Measurements from ENCODE around the gene BTBD17. TPM values are rescaled to one million over a fixed set of nuclear protein-coding genes. Genes with fewer than 3 reads are reported as not detected.

Gene BTBD17
- total RNA-seq, 2 donors from 2014 or later: 0.22 TPM; not detected in 1

DNA sequence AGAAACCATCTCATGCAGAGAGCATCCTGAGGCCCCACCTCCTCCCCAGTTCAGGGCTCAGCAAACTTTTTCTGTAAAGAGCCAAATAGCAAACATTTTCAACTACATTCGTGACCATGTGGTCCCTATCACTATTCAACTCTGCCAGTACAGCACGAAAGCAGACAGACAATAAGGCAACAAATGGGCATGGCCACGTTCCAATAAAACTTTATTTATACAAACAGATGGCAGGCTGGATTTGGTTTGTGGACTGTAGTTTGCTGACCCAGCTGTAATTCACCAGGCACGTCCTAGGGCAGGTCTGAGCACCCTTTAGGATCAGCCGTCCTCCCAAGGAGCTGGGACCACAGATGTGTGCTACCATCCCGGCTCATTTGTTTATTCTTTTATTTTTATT, 43.1 kb upstream of the BTBD17 start:
- TF ChIP-seq, protein P1, sequence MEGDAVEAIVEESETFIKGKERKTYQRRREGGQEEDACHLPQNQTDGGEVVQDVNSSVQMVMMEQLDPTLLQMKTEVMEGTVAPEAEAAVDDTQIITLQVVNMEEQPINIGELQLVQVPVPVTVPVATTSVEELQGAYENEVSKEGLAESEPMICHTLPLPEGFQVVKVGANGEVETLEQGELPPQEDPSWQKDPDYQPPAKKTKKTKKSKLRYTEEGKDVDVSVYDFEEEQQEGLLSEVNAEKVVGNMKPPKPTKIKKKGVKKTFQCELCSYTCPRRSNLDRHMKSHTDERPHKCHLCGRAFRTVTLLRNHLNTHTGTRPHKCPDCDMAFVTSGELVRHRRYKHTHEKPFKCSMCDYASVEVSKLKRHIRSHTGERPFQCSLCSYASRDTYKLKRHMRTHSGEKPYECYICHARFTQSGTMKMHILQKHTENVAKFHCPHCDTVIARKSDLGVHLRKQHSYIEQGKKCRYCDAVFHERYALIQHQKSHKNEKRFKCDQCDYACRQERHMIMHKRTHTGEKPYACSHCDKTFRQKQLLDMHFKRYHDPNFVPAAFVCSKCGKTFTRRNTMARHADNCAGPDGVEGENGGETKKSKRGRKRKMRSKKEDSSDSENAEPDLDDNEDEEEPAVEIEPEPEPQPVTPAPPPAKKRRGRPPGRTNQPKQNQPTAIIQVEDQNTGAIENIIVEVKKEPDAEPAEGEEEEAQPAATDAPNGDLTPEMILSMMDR (IDR thresholded peaks at IDR 0.05): no peak
- no peak for DNase-seq
- intact Hi-C loops (cut with DNase I): no loop called here
- H3K27me3 ChIP-seq: no peaks in the 10 kb centered on the region
- no peak overlapping the region for H3K4me3 ChIP-seq
- no peaks in the 10 kb centered on the region for H3K9me3 ChIP-seq
- no peak overlapping the region for H3K27ac ChIP-seq
- H3K4me1 ChIP-seq: no peaks in the 10 kb centered on the region
- H3K36me3 ChIP-seq: no peaks in the 10 kb centered on the region
- H3K9ac ChIP-seq (ENCODE audit: low read depth in 2 of 2, low read length in 2 of 2): no peak overlapping the region

DNA sequence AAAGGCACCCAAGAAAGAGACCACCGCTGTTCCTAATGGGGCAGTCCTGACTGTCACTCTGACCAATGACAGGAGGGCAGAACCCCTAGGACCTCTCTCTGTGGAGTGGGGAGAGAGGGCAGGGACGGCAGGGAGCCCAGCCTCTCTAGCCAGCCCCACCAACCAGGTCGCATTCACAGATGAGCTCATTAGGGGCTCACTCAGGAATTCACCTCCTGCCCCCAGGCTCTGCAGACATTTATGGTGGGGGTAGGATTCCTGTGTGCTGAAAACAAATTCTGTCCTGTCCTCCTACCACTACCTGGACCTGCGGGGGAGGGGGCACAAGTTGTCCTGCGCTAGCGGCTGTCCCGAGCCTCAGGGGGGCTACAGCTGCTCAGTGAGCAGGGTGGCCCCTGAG, 42.5 kb upstream of the BTBD17 start:
- TF ChIP-seq, protein P1 (IDR thresholded peaks at IDR 0.05): no peak
- no peak overlapping the region for H3K9ac ChIP-seq (ENCODE audit: low read depth in 2 of 2, low read length in 2 of 2)
- intact Hi-C loops (cut with DNase I): no loop called here
- H3K9me3 ChIP-seq: no peaks in the 10 kb centered on the region
- H3K27me3 ChIP-seq: no peaks in the 10 kb centered on the region
- no peak overlapping the region for H3K27ac ChIP-seq
- DNase-seq: no peak
- H3K4me1 ChIP-seq: no peaks in the 10 kb centered on the region
- no peak overlapping the region for H3K4me3 ChIP-seq
- H3K36me3 ChIP-seq: no peaks in the 10 kb centered on the region

DNA sequence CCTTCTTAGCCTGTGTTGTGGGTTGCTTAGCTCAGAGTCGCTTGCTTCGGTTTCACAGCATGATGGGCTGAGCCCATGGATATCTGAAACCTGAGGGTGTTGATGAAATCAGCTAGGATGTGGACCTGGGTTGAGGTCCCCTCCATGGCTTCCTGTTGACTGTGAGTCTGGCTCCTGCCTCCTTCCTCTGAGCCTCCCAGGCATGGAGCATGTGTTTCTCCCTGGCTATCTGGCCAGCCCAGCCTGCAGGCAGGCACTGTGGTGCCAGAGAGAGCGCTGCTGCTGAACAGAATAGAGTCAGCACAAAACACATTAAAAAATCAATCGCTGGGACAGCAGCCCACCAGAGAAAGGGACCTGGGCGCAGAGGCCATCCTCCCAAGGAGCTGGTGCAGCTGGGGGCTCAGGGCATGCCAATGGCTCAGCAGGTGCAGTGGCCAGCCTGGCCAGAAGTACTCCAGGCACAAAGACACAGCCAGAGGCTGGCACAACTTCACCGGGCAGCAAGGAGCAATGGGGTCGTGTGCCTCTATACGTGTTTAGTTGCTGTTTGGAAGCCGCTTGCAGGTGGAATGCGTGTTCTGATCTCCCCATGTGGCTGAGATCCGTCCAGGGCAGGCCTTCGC, 42.0 kb upstream of the BTBD17 start:
- intact Hi-C loops (cut with DNase I): no loop called here
- H3K27ac ChIP-seq: no peak overlapping the region
- DNase-seq: no peak

DNA sequence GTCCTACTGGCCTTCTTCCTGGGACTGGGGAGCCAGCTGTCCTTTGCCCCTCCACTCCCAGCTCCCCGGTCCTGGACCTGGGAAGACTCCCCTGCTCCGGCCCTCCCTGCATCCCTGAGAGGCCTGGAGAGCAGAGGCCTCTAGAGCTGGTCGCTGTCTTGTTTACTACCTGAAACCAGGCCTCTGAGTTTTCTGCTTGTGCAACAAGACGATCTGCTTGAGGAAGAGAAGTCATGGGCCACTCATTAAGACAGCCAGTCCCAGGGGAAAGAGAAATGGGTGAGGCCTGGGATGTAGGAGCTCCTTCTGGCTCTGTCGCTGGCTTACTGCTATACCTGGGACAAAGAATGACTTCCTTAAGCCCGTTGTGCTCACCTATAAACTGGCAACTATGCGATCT, 40.4 kb upstream of the BTBD17 start:
- Histone ChIP-seq H3K36me3 (no peaks in the 10 kb centered on the region), H3K9ac (ENCODE audit: low read depth in 2 of 2, low read length in 2 of 2) (no peak overlapping the region), H3K9me3 (no peaks in the 10 kb centered on the region), H3K4me3 (no peak overlapping the region), H3K4me1 (no peaks in the 10 kb centered on the region), H3K27ac (no peak overlapping the region), H3K27me3 (no peaks in the 10 kb centered on the region)
- no peak for DNase-seq
- TF ChIP-seq, protein P1 (IDR thresholded peaks at IDR 0.05): no peak
- intact Hi-C loops (cut with DNase I): no loop called here

More for the DNA sequence above, 42.0 kb upstream of the BTBD17 start:
- H3K4me1 ChIP-seq: no peaks in the 10 kb centered on the region
- H3K4me3 ChIP-seq: no peak overlapping the region
- H3K9ac ChIP-seq (ENCODE audit: low read depth in 2 of 2, low read length in 2 of 2): no peak overlapping the region
- TF ChIP-seq, protein P1 (IDR thresholded peaks at IDR 0.05): no peak
- no peaks in the 10 kb centered on the region for H3K27me3 ChIP-seq
- H3K9me3 ChIP-seq: no peaks in the 10 kb centered on the region
- no peaks in the 10 kb centered on the region for H3K36me3 ChIP-seq

DNA sequence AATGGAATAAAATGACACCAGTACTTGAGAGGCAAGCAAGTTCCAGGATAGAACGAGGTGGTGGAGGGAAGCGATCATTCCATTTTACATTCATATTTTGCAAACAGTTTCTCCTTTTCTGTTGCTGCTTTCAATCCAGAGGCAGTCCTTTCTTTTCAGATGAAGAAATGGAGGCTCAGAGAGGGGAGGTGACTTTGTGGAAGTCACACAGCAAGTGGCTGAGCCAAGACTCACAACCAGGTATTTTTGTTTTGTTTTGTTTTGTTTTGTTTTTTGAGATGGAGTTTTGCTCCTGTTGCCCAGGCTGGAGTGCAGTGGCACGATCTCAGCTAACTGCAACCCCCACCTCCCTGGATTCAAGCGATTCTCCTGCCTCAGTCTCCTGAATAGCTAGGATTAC, 34.9 kb upstream of the BTBD17 start:
- DNase-seq: no peak
- intact Hi-C loops (cut with DNase I): no loop called here
- H3K9ac ChIP-seq (ENCODE audit: low read depth in 2 of 2, low read length in 2 of 2): no peak overlapping the region
- no peaks in the 10 kb centered on the region for H3K4me1 ChIP-seq
- no peaks in the 10 kb centered on the region for H3K36me3 ChIP-seq
- no peak overlapping the region for H3K27ac ChIP-seq
- TF ChIP-seq, protein P1 (IDR thresholded peaks at IDR 0.05): no peak
- H3K9me3 ChIP-seq: no peaks in the 10 kb centered on the region
- no peaks in the 10 kb centered on the region for H3K27me3 ChIP-seq
- H3K4me3 ChIP-seq: no peak overlapping the region

Data from colonic mucosa (tissue), 4 donors.